Measurements from ENCODE around the gene RAC2.
A peak's percentile ranks its signal among the peaks of the same experiment; 100 is the strongest.

Gene RAC2

GRCh38 chr22:37290737-37291136 lies 46.7 kb upstream of the RAC2 start:
- Histone ChIP-seq H3K14ac (ENCODE audit: low read length in 2 of 2) (no peak overlapping the region), H3K4me3 (ENCODE audit: insufficient read depth in 1 of 2, low read depth in 1 of 2, low read length in 2 of 2) (no peak overlapping the region), H3K4me2 (ENCODE audit: low read length, poor library complexity, severe bottlenecking) (no peak overlapping the region), H2BK15ac (ENCODE audit: low read depth, poor library complexity, severe bottlenecking) (no peak overlapping the region), H3K27me3 (ENCODE audit: control insufficient read depth in 1 of 2, insufficient read depth in 1 of 2, low read length in 2 of 2) (peaks cover 0 to 31% of the 10 kb centered on the region in 2 experiments), H3K23ac (ENCODE audit: low read length in 2 of 2) (no peak overlapping the region), H2BK5ac (ENCODE audit: low read depth, low read length, poor library complexity, severe bottlenecking) (no peak overlapping the region), H3K79me1 (replicated peaks; ENCODE audit: low read length, poor library complexity, severe bottlenecking) (no peaks in the 10 kb centered on the region), H3K4me1 (ENCODE audit: control insufficient read depth, insufficient read depth, low read depth, low read length) (peaks cover 9% of the 10 kb centered on the region), H4K8ac (ENCODE audit: low read length) (no peak overlapping the region), H2BK12ac (ENCODE audit: low read length in 2 of 2) (no peak overlapping the region), H3K9me3 (ENCODE audit: control insufficient read depth, low read length) (no peaks in the 10 kb centered on the region), H2AFZ (ENCODE audit: low read depth, low read length) (no peak overlapping the region), H4K91ac (ENCODE audit: low read length) (no peak overlapping the region), H3K36me3 (ENCODE audit: control insufficient read depth in 1 of 2, insufficient read depth in 2 of 2, low read depth in 1 of 2, low read length in 2 of 2) (no peaks in the 10 kb centered on the region), H2BK120ac (ENCODE audit: low read depth, low read length) (no peak overlapping the region), H2AK5ac (ENCODE audit: low read length, severe bottlenecking) (no peak overlapping the region), H3K18ac (ENCODE audit: low read depth in 1 of 2, low read length in 2 of 2) (no peak overlapping the region), H3K27ac (ENCODE audit: low read length, poor library complexity, severe bottlenecking) (no peak overlapping the region), H3K9ac (ENCODE audit: low read length) (no peak overlapping the region), H3K4ac (ENCODE audit: low read depth in 1 of 2, low read length in 2 of 2) (no peak overlapping the region)
- 72% methylated on average over 7 of the region's 7 CpGs for WGBS
- no peak for DNase-seq

GRCh38 chr22:37289156-37289735 lies 45.2 kb upstream of the RAC2 start:
- Histone ChIP-seq H2BK15ac (ENCODE audit: low read depth, poor library complexity, severe bottlenecking) (no peak overlapping the region), H3K23ac (ENCODE audit: low read length in 2 of 2) (peak overlapping the region in 1 of 2 experiments; percentile 9), H3K4me2 (ENCODE audit: low read length, poor library complexity, severe bottlenecking) (no peak overlapping the region), H3K9ac (ENCODE audit: low read length) (no peak overlapping the region), H2AFZ (ENCODE audit: low read depth, low read length) (no peak overlapping the region), H3K18ac (ENCODE audit: low read depth in 1 of 2, low read length in 2 of 2) (no peak overlapping the region), H3K14ac (ENCODE audit: low read length in 2 of 2) (no peak overlapping the region), H2BK120ac (ENCODE audit: low read depth, low read length) (no peak overlapping the region), H3K9me3 (ENCODE audit: control insufficient read depth, low read length) (no peaks in the 10 kb centered on the region), H3K27me3 (ENCODE audit: control insufficient read depth in 1 of 2, insufficient read depth in 1 of 2, low read length in 2 of 2) (peaks cover 0 to 28% of the 10 kb centered on the region in 2 experiments), H3K79me1 (replicated peaks; ENCODE audit: low read length, poor library complexity, severe bottlenecking) (no peaks in the 10 kb centered on the region), H3K4me3 (ENCODE audit: insufficient read depth in 1 of 2, low read depth in 1 of 2, low read length in 2 of 2) (no peak overlapping the region), H4K8ac (ENCODE audit: low read length) (no peak overlapping the region), H3K36me3 (ENCODE audit: control insufficient read depth in 1 of 2, insufficient read depth in 2 of 2, low read depth in 1 of 2, low read length in 2 of 2) (no peaks in the 10 kb centered on the region), H2AK5ac (ENCODE audit: low read length, severe bottlenecking) (no peak overlapping the region), H3K4me1 (ENCODE audit: control insufficient read depth, insufficient read depth, low read depth, low read length) (peaks cover 5% of the 10 kb centered on the region), H3K4ac (ENCODE audit: low read depth in 1 of 2, low read length in 2 of 2) (no peak overlapping the region), H2BK5ac (ENCODE audit: low read depth, low read length, poor library complexity, severe bottlenecking) (no peak overlapping the region), H2BK12ac (ENCODE audit: low read length in 2 of 2) (peak overlapping the region in 1 of 2 experiments; percentile 29), H4K91ac (ENCODE audit: low read length) (no peak overlapping the region), H3K27ac (ENCODE audit: low read length, poor library complexity, severe bottlenecking) (no peak overlapping the region)
- DNase-seq = no peak
- 94% methylated on average over 7 of the region's 7 CpGs for WGBS

- Histone ChIP-seq H3K27me3 (ENCODE audit: control insufficient read depth in 1 of 2, insufficient read depth in 1 of 2, low read length in 2 of 2) (peaks cover 0 to 31% of the 10 kb centered on the region in 2 experiments), H3K4me3 (ENCODE audit: insufficient read depth in 1 of 2, low read depth in 1 of 2, low read length in 2 of 2) (no peak overlapping the region), H2BK120ac (ENCODE audit: low read depth, low read length) (no peak overlapping the region), H3K9me3 (ENCODE audit: control insufficient read depth, low read length) (no peaks in the 10 kb centered on the region), H2BK15ac (ENCODE audit: low read depth, poor library complexity, severe bottlenecking) (no peak overlapping the region), H3K4me1 (ENCODE audit: control insufficient read depth, insufficient read depth, low read depth, low read length) (peaks cover 7% of the 10 kb centered on the region), H3K4me2 (ENCODE audit: low read length, poor library complexity, severe bottlenecking) (no peak overlapping the region), H3K18ac (ENCODE audit: low read depth in 1 of 2, low read length in 2 of 2) (no peak overlapping the region), H3K9ac (ENCODE audit: low read length) (no peak overlapping the region), H4K8ac (ENCODE audit: low read length) (no peak overlapping the region), H4K91ac (ENCODE audit: low read length) (peak overlapping the region; percentile 67), H3K14ac (ENCODE audit: low read length in 2 of 2) (no peak overlapping the region), H3K36me3 (ENCODE audit: control insufficient read depth in 1 of 2, insufficient read depth in 2 of 2, low read depth in 1 of 2, low read length in 2 of 2) (no peaks in the 10 kb centered on the region), H3K79me1 (replicated peaks; ENCODE audit: low read length, poor library complexity, severe bottlenecking) (no peaks in the 10 kb centered on the region), H2AK5ac (ENCODE audit: low read length, severe bottlenecking) (no peak overlapping the region), H3K4ac (ENCODE audit: low read depth in 1 of 2, low read length in 2 of 2) (no peak overlapping the region), H2BK5ac (ENCODE audit: low read depth, low read length, poor library complexity, severe bottlenecking) (no peak overlapping the region), H3K23ac (ENCODE audit: low read length in 2 of 2) (no peak overlapping the region), H3K27ac (ENCODE audit: low read length, poor library complexity, severe bottlenecking) (no peak overlapping the region), H2AFZ (ENCODE audit: low read depth, low read length) (no peak overlapping the region), H2BK12ac (ENCODE audit: low read length in 2 of 2) (no peak overlapping the region)
- 93% methylated on average over 6 of the region's 7 CpGs for WGBS
- DNase-seq = no peak
Observed at GRCh38 chr22:37288521-37288920, 44.5 kb upstream of the RAC2 start.

- Histone ChIP-seq H3K9me3 (ENCODE audit: control insufficient read depth, low read length) (no peaks in the 10 kb centered on the region), H3K4me1 (ENCODE audit: control insufficient read depth, insufficient read depth, low read depth, low read length) (peaks cover 7% of the 10 kb centered on the region), H3K4me3 (ENCODE audit: insufficient read depth in 1 of 2, low read depth in 1 of 2, low read length in 2 of 2) (no peak overlapping the region), H3K27me3 (ENCODE audit: control insufficient read depth in 1 of 2, insufficient read depth in 1 of 2, low read length in 2 of 2) (peaks cover 0 to 36% of the 10 kb centered on the region in 2 experiments), H2AFZ (ENCODE audit: low read depth, low read length) (no peak overlapping the region), H3K4me2 (ENCODE audit: low read length, poor library complexity, severe bottlenecking) (no peak overlapping the region), H3K4ac (ENCODE audit: low read depth in 1 of 2, low read length in 2 of 2) (no peak overlapping the region), H2BK5ac (ENCODE audit: low read depth, low read length, poor library complexity, severe bottlenecking) (no peak overlapping the region), H3K23ac (ENCODE audit: low read length in 2 of 2) (no peak overlapping the region), H4K91ac (ENCODE audit: low read length) (no peak overlapping the region), H3K27ac (ENCODE audit: low read length, poor library complexity, severe bottlenecking) (no peak overlapping the region), H3K79me1 (replicated peaks; ENCODE audit: low read length, poor library complexity, severe bottlenecking) (no peaks in the 10 kb centered on the region), H3K18ac (ENCODE audit: low read depth in 1 of 2, low read length in 2 of 2) (no peak overlapping the region), H2BK12ac (ENCODE audit: low read length in 2 of 2) (no peak overlapping the region), H2BK120ac (ENCODE audit: low read depth, low read length) (no peak overlapping the region), H2AK5ac (ENCODE audit: low read length, severe bottlenecking) (no peak overlapping the region), H2BK15ac (ENCODE audit: low read depth, poor library complexity, severe bottlenecking) (no peak overlapping the region), H3K14ac (ENCODE audit: low read length in 2 of 2) (no peak overlapping the region), H4K8ac (ENCODE audit: low read length) (no peak overlapping the region), H3K9ac (ENCODE audit: low read length) (no peak overlapping the region), H3K36me3 (ENCODE audit: control insufficient read depth in 1 of 2, insufficient read depth in 2 of 2, low read depth in 1 of 2, low read length in 2 of 2) (no peaks in the 10 kb centered on the region)
- 87% methylated on average over 8 of the region's 10 CpGs for WGBS
- DNase-seq = no peak
Observed at GRCh38 chr22:37287550-37287951, 43.5 kb upstream of the RAC2 start.
